Liver (tissue), 9 donors: ENCODE measurements around the gene TNK2. TPM values are rescaled to one million over a fixed set of nuclear protein-coding genes. Genes with fewer than 3 reads are reported as not detected.

ENCODE experiments used
- DNase-seq: peaks from one replicate; pipeline ENCODE4 v3.0.0-alpha.2; 2017; ENCODE audit warnings: low spot score
- H3K27ac ChIP-seq, 2 donors: one replicate each; pipeline ENCODE4 v1.7.0; 2013; ENCODE audit warnings: inconsistent platforms in 2 of 2, low read length in 2 of 2, control low read depth in 1 of 2, low read depth in 1 of 2, mild to moderate bottlenecking in 1 of 2
- H3K27me3 ChIP-seq, 4 donors: one replicate each; pipeline versions ENCODE4 v1.6.1 to v1.7.0; 2013; ENCODE audit warnings: low read length in 3 of 4, inconsistent platforms in 1 of 4, mild to moderate bottlenecking in 1 of 4, moderate library complexity in 1 of 4; ENCODE audit not compliant: control insufficient read depth in 4 of 4, insufficient read depth in 4 of 4
- H3K36me3 ChIP-seq, 4 donors: one replicate each; pipeline versions ENCODE4 v1.6.1 to v1.7.0; 2013; ENCODE audit warnings: low read length in 3 of 4, mild to moderate bottlenecking in 3 of 4, low read depth in 1 of 4, moderate library complexity in 1 of 4; ENCODE audit not compliant: control insufficient read depth in 4 of 4, insufficient read depth in 3 of 4
- H3K4me1 ChIP-seq, 4 donors: one replicate each; pipeline versions ENCODE4 v1.6.1 to v1.7.0; 2013; ENCODE audit warnings: low read length in 3 of 4, mild to moderate bottlenecking in 3 of 4, moderate library complexity in 1 of 4; ENCODE audit not compliant: control insufficient read depth in 4 of 4, insufficient read depth in 4 of 4
- H3K4me3 ChIP-seq, 3 donors: one replicate each; pipeline versions ENCODE4 v1.6.1 to v1.7.0; 2013; ENCODE audit warnings: low read length in 3 of 3, control low read depth in 1 of 3, low read depth in 1 of 3, mild to moderate bottlenecking in 1 of 3
- H3K9ac ChIP-seq, 2 donors: one replicate each; pipeline ENCODE4 v1.7.0; 2013; ENCODE audit warnings: low read length in 2 of 2, mild to moderate bottlenecking in 2 of 2, moderate library complexity in 2 of 2, control low read depth in 1 of 2, low read depth in 1 of 2
- H3K9me3 ChIP-seq, 4 donors: one replicate each; pipeline versions ENCODE4 v1.6.1 to v1.7.0; 2013; ENCODE audit warnings: low read length in 3 of 4; ENCODE audit not compliant: control insufficient read depth in 4 of 4
- CTCF ChIP-seq: fragments of 150-350 bp; IDR thresholded peaks from 2 replicates; pipeline ENCODE4 v1.5.1; 2017; ENCODE audit warnings: improper control_type of control experiment, low read depth, low read length; ENCODE audit not compliant: missing input control
- FOXA1 ChIP-seq: IDR thresholded peaks from 2 replicates; pipeline ENCODE4 v1.6.1; 2016; ENCODE audit warnings: antibody characterized with exemption
- FOXA2 ChIP-seq: IDR thresholded peaks from 2 replicates; pipeline ENCODE4 v1.6.1; 2016; ENCODE audit warnings: antibody characterized with exemption
- GABPA ChIP-seq, 2 donors: IDR thresholded peaks in 1 of 2; conservative IDR thresholded peaks in 1 of 2; 2 replicates each; pipeline ENCODE4 v1.6.1; 2016; ENCODE audit warnings: antibody characterized with exemption in 2 of 2, mild to moderate bottlenecking in 1 of 2, moderate library complexity in 1 of 2
- HNF4A ChIP-seq, 2 donors: conservative IDR thresholded peaks; 2 replicates each; pipeline ENCODE4 v1.6.1; 2016; ENCODE audit warnings: antibody characterized with exemption in 2 of 2, mild to moderate bottlenecking in 2 of 2
- HNF4G ChIP-seq: IDR thresholded peaks from 2 replicates; pipeline ENCODE4 v1.6.1; 2016; ENCODE audit warnings: antibody characterized with exemption
- JUND ChIP-seq, 2 donors: IDR thresholded peaks; 2 replicates each; pipeline ENCODE4 v1.6.1; 2016; ENCODE audit warnings: antibody characterized with exemption in 2 of 2
- NR2F2 ChIP-seq: IDR thresholded peaks from 2 replicates; pipeline ENCODE4 v1.6.1; 2016; ENCODE audit warnings: antibody characterized with exemption
- RXRA ChIP-seq, 2 donors: IDR thresholded peaks; 2 replicates each; pipeline ENCODE4 v1.6.1; 2017 to 2018; ENCODE audit warnings: antibody characterized with exemption in 2 of 2, mild to moderate bottlenecking in 1 of 2
- SP1 ChIP-seq: IDR thresholded peaks from 2 replicates; pipeline ENCODE4 v1.6.1; 2018; ENCODE audit warnings: antibody characterized with exemption, mild to moderate bottlenecking
- TAF1 ChIP-seq: conservative IDR thresholded peaks from 2 replicates; pipeline ENCODE4 v1.6.1; 2016; ENCODE audit warnings: antibody characterized with exemption, mild to moderate bottlenecking
- YY1 ChIP-seq: IDR thresholded peaks from 2 replicates; pipeline ENCODE4 v1.6.1; 2016; ENCODE audit warnings: antibody characterized with exemption, mild to moderate bottlenecking
- WGBS: extraction: QIAGEN DNeasy Blood & Tissue Kit; methylation state at CpG from one replicate; pipeline ENCODE4 v1.1.7; 2013; 5-methylcytosine and 5-hydroxymethylcytosine counted together
- polyA plus RNA-seq, 2 donors: library from polyadenylated mRNA; stranded (reverse) in 1 of 2; unstranded in 1 of 2; fragments of 200-250 nt in 1 of 2; fragments of >200 nt in 1 of 2; fragmentation: Nextera tagmentation in 1 of 2; extraction: Ambion mirVana in 1 of 2; gene quantifications; one replicate each; pipeline versions ENCODE4 v1.2.1 to v1.2.3, GENCODE V29; 2013 to 2015
- total RNA-seq, 2 donors: library from RNA; depleted of rRNA; stranded (reverse); fragments of >200 nt; gene quantifications; one replicate each; pipeline ENCODE4 v1.2.3, GENCODE V29; 2014
- TF ChIP-seq, protein P1 (sequence below): IDR thresholded peaks from 2 replicates; pipeline ENCODE4 v1.6.1; 2016; ENCODE audit warnings: antibody characterized with exemption
- TF ChIP-seq, protein P2 (sequence below): IDR thresholded peaks from 2 replicates; pipeline ENCODE4 v1.6.1; 2016; ENCODE audit warnings: antibody characterized with exemption
- TF ChIP-seq, protein P3 (sequence below): IDR thresholded peaks from 2 replicates; pipeline ENCODE4 v1.6.1; 2016; ENCODE audit warnings: antibody characterized with exemption
- donor health status: healthy.
- donor health status: healthy.
- donor health status: healthy.
- donor health status: healthy.
- donor health status: healthy.

The TNK2 gene
- total and polyA plus RNA-seq, 4 donors: 4.0 to 12.2 (median 8.8) TPM

DNA sequence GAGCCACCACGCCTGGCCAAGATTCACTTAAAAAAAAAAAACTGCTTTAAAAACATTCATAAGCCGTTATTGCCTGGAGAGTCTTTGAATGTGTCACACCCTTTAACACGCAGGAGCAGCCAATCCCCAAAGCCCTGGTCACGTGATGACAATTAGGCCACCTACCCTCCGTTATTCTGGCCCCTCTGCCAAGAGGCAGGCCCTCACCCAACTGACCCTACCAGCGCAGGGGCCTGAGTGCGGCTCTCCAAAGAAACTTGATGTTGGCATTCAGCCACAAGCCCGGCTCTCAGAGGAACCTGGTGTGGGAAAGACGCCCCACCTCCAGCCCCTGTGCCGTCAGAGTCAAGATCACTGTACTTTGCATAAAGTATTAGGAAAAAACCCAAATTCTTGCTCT lies 85.1 kb downstream of the TNK2 start:
- peaks cover 0 to 4% (median 0%) of the 10 kb centered on the region in 4 donors for H3K4me1 ChIP-seq
- H3K27ac ChIP-seq: no peak overlapping the region
- no peak overlapping the region for H3K9ac ChIP-seq
- H3K4me3 ChIP-seq: no peak overlapping the region
- no peaks in the 10 kb centered on the region for H3K36me3 ChIP-seq
- H3K27me3 ChIP-seq: no peaks in the 10 kb centered on the region
- TF ChIP-seq RXRA (IDR thresholded peaks at IDR 0.05): no peak
- TF ChIP-seq, protein P1, sequence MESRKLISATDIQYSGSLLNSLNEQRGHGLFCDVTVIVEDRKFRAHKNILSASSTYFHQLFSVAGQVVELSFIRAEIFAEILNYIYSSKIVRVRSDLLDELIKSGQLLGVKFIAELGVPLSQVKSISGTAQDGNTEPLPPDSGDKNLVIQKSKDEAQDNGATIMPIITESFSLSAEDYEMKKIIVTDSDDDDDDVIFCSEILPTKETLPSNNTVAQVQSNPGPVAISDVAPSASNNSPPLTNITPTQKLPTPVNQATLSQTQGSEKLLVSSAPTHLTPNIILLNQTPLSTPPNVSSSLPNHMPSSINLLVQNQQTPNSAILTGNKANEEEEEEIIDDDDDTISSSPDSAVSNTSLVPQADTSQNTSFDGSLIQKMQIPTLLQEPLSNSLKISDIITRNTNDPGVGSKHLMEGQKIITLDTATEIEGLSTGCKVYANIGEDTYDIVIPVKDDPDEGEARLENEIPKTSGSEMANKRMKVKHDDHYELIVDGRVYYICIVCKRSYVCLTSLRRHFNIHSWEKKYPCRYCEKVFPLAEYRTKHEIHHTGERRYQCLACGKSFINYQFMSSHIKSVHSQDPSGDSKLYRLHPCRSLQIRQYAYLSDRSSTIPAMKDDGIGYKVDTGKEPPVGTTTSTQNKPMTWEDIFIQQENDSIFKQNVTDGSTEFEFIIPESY: no peak
- TF ChIP-seq YY1: no peak
- no peak for TF ChIP-seq FOXA1
- no peak for TF ChIP-seq CTCF
- no peak for TF ChIP-seq HNF4G
- TF ChIP-seq JUND (IDR thresholded peaks at IDR 0.05): no peak
- TF ChIP-seq NR2F2: no peak
- TF ChIP-seq FOXA2: no peak
- no peak for TF ChIP-seq GABPA (IDR thresholded peaks at IDR 0.05 in 1 of 2, conservative IDR thresholded peaks at IDR 0.05 in 1 of 2)
- no peak for TF ChIP-seq HNF4A (conservative IDR thresholded peaks at IDR 0.05)
- no peak for TF ChIP-seq TAF1
- TF ChIP-seq, protein P2, sequence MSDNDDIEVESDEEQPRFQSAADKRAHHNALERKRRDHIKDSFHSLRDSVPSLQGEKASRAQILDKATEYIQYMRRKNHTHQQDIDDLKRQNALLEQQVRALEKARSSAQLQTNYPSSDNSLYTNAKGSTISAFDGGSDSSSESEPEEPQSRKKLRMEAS: no peak
- WGBS: 62% methylated on average over 10 of the region's 10 CpGs
- DNase-seq: no peak
- no peaks in the 10 kb centered on the region for H3K9me3 ChIP-seq

GRCh38 chr3:195822131-195822696 lies 86.1 kb downstream of the TNK2 start:
- 88% methylated on average over 16 of the region's 16 CpGs for WGBS
- no peak overlapping the region for H3K27ac ChIP-seq
- H3K9ac ChIP-seq: no peak overlapping the region
- H3K36me3 ChIP-seq: no peaks in the 10 kb centered on the region
- no peaks in the 10 kb centered on the region for H3K27me3 ChIP-seq
- H3K4me1 ChIP-seq: peaks cover 0 to 4% (median 0%) of the 10 kb centered on the region in 4 donors
- H3K4me3 ChIP-seq: no peak overlapping the region
- H3K9me3 ChIP-seq: no peaks in the 10 kb centered on the region
- TF ChIP-seq, protein P3, sequence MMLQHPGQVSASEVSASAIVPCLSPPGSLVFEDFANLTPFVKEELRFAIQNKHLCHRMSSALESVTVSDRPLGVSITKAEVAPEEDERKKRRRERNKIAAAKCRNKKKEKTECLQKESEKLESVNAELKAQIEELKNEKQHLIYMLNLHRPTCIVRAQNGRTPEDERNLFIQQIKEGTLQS: no peak
- TF ChIP-seq SP1: no peak
- TF ChIP-seq, protein P2: no peak
- no peak for TF ChIP-seq RXRA (IDR thresholded peaks at IDR 0.05)
- TF ChIP-seq YY1: no peak
- no peak for TF ChIP-seq TAF1
- no peak for TF ChIP-seq NR2F2
- DNase-seq: no peak
